GM19238 (cell line): ENCODE data around the gene VEZF1.
A peak's percentile ranks its signal among the peaks of the same experiment; 100 is the strongest.

Experiments used
- DNase-seq: peaks from one replicate; pipeline ENCODE4 v3.0.0; 2011; ENCODE audit warnings: low spot score; ENCODE audit not compliant: insufficient read length

VEZF1 gene, protein sequence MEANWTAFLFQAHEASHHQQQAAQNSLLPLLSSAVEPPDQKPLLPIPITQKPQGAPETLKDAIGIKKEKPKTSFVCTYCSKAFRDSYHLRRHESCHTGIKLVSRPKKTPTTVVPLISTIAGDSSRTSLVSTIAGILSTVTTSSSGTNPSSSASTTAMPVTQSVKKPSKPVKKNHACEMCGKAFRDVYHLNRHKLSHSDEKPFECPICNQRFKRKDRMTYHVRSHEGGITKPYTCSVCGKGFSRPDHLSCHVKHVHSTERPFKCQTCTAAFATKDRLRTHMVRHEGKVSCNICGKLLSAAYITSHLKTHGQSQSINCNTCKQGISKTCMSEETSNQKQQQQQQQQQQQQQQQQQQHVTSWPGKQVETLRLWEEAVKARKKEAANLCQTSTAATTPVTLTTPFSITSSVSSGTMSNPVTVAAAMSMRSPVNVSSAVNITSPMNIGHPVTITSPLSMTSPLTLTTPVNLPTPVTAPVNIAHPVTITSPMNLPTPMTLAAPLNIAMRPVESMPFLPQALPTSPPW

GRCh38 chr17:57987581-57988300 lies at the start of gene VEZF1:
VEZF1 (minus strand) TSS chr17:57988254; CDS start chr17:57988111, 143 bp downstream.
- DNase-seq: peak; percentile 79

DNA sequence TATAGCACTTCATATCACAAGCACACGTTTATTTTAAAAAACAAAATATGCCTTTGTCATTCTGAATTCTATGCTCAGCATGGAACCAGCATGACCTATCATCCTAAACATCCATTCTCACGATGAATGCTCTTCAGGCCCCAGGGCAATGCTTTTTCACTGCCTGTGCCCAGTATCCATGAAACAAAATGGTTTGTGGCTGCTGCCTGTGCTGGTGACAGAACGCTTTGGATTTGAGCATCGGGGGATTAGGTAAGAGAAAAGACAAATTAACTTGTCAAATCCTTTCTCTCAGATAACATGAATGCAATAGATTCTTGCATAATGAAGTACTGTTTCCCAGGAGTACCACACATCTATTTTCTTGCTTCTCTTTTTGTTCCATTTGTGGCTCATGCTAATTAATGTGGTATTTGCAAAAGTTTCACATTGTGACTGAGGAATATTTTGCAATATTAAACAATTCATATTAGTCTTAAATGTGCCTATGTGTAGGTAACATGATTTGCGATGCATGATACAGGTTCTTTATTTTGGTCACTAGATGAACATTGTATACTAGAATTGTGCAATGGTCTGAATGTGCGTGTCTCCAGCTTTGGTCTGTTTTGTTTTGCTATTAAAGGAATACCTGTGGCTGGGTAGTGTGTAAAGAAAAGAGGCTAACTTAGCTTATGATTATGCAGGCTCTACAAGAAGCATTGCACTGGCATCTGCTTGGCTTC lies 44.8 kb upstream of the VEZF1 start:
- DNase-seq: no peak

- DNase-seq: no peak
Observed at GRCh38 chr17:58028578-58028977, 40.5 kb upstream of the VEZF1 start.

DNA sequence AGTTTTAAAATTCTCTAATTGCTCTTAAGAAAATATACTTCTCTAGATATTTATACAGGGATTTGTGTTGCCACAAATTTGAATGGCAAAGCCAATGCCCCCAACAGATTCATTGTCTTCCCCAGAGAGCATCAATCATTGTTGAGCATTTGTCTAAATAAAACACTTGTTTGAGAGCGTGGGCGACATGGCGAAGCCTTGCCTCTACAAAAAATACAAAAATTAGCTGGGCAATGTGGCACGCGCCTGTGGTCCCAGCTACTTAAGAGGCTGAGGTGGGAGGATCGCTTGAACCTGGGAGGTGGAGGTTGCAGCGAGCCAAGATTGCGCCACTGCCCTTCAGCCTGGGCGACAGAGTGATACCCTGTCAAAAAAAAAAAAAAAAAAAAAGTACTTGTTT lies 32.3 kb upstream of the VEZF1 start:
- no peak for DNase-seq

DNA sequence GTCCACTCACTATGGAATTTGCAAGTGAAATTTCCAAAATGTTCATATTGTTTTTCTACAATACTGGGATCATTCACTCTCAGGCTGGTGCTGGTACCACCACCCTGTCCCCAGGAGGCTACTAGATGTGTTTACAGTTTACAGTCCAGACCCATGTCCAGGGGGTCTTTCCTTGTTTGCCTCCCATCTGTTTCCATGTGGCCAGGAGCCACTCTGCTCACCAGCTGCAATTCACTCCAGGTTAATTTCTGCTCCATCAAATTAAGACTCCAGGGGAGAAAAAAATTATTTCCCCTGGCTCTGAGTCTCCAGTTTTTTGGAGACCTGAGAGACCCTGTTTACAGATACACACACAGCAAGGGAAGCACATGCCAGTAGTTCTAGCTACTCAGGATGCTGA lies 31.5 kb upstream of the VEZF1 start:
- no peak for DNase-seq

DNA sequence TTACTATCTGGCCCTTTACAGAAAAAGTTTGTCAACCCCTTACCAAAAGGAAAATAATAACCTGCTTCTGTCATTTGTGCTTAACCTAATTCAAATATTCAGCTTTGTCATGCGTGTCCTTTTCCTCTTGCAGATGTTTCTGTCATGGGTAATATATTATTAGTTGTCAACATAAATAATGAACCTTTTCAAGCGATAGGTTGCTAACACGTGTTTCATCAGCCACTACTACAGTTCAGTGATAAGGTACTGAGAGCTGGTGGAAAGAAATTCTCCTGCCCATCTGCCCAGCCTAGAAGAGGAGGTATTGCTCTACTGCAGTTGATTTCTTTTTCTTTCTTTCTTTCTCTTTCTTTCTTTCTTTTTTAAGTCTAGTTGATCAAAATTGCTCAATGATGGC lies 31.0 kb upstream of the VEZF1 start:
- DNase-seq: no peak

- DNase-seq: no peak
Observed at GRCh38 chr17:58010067-58010799, 22.2 kb upstream of the VEZF1 start.

GRCh38 chr17:58007781-58008706 lies 20.0 kb upstream of the VEZF1 start:
- DNase-seq: no peak

GRCh38 chr17:58006924-58007780 lies 19.1 kb upstream of the VEZF1 start, which contains the start of gene SRSF1:
SRSF1 (minus strand) TSS chr17:58007246; CDS start chr17:58007137, 109 bp downstream.
- DNase-seq: peak; percentile 83

- DNase-seq: no peak
Observed at GRCh38 chr17:58006560-58006923, 18.5 kb upstream of the VEZF1 start.

- DNase-seq: no peak
Observed at GRCh38 chr17:58005728-58006559, 17.9 kb upstream of the VEZF1 start.

DNA sequence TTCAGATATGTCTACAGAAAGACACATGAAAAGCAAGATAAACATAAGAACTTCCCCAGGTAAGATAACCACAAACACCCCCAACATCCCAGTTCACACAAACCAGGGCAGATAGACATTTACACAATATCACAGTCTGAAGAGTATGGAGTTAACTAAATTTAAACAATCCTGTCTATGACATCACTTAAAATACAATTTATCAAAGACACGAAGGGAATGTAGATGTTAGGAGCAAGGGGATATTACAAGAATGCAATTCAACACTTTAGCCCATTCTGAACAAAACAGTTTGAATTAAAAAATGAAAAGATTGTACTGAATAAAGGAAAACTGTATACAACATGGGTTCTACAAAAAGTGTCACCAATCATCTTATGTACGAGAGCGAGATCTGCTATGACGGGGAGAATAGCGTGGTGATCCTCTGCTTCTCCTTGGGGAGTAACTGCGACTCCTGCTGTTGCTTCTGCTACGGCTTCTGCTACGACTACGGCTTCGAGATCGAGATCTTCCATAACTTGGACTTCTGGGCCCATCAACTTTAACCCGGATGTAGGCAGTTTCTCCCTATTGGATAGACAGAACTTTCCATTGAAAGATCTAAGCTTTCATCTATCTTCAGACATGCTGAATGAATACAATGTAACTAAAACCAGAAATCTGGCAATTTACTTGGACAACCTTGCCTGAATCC lies 17.1 kb upstream of the VEZF1 start:
- DNase-seq: no peak

DNA sequence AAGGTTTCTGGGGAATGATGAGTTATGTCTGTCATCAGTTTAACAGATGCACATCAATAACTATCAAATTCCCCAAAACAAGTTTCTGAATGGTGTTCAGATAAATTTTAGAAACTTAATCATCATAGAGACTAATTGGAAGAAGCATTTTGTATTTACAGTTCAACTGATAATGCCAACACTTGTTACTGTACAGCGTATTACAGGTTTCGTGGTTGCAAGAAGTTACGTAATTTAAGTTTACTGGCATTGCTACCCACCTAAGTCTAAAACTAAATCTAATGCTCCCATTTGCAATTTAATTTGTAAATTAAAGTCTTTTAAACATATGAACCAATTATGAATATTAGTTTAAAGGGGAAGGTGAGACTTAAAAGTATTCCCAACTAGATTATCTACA lies 16.0 kb upstream of the VEZF1 start:
- DNase-seq: no peak

DNA sequence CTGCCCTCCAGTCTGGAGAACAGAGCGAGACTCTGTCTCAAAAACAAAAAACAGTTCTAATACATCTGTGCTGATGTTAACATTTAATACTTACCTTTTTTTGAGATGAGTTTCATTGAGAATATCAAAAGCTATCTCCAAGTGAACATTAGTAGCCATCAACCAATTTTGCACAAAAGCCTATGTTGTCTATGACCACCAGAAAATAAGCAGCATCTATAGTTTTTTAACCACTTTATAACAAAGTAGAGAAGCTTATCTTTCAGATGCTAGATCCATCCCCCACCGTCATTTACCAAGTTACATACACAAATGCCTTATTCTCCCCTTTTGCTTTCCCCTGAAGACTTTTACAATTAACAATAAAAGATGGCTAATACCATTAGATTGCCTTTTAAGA lies 14.9 kb upstream of the VEZF1 start:
- DNase-seq: no peak

GRCh38 chr17:58002154-58002948 lies 14.3 kb upstream of the VEZF1 start:
- DNase-seq: no peak

- no peak for DNase-seq
Observed at GRCh38 chr17:58001461-58002124, 13.5 kb upstream of the VEZF1 start.
